Testis (tissue), 2 donors: ENCODE results near the gene SLC2A9.

ENCODE experiments used
- CTCF ChIP-seq, 3 experiments: fragments of 450-650 bp in 2 of 3; fragments of 200-600 bp in 1 of 3; sonication (generic) in 1 of 3; IDR thresholded peaks; one replicate each; pipeline ENCODE4 v1.5.1; 2016 to 2019; ENCODE audit warnings: antibody characterized with exemption in 3 of 3, mild to moderate bottlenecking in 2 of 3, moderate library complexity in 1 of 3
- POLR2A ChIP-seq: fragments of 450-650 bp; IDR thresholded peaks from one replicate; pipeline ENCODE4 v1.6.1; 2017; ENCODE audit warnings: antibody characterized with exemption, mild to moderate bottlenecking, moderate library complexity

GRCh38 chr4:9962611-9963314, 58.5 kb downstream of the SLC2A9 start:
- TF ChIP-seq CTCF (IDR thresholded peaks at IDR 0.05), result no peak
- no peak for TF ChIP-seq POLR2A
